Tibial nerve (tissue), 4 donors: Measurements from ENCODE around the gene FSTL4. TPM values are rescaled to one million over a fixed set of nuclear protein-coding genes. Genes with fewer than 3 reads are reported as not detected.

Experiments
- DNase-seq, 2 donors: peaks; one replicate each; pipeline ENCODE4 v3.0.0-alpha.2; 2019; ENCODE audit warnings: low spot score in 2 of 2
- H3K27ac ChIP-seq, 4 donors: fragments of 200-600 bp; sonication (generic) in 3 of 4; one replicate each; pipeline ENCODE4 v1.5.1; 2017 to 2019; ENCODE audit warnings: mild to moderate bottlenecking in 1 of 4
- H3K27me3 ChIP-seq, 2 donors: fragments of 200-600 bp; sonication (generic) in 1 of 2; one replicate each; pipeline versions ENCODE4 v1.5.1 to v1.6.0; 2017 to 2019
- H3K36me3 ChIP-seq, 3 donors: fragments of 200-600 bp; sonication (generic); one replicate each; pipeline ENCODE4 v1.5.1; 2018 to 2019
- H3K4me1 ChIP-seq, 4 donors: fragments of 200-600 bp; sonication (generic) in 3 of 4; one replicate each; pipeline ENCODE4 v1.5.1; 2017 to 2019
- H3K4me3 ChIP-seq, 4 donors: fragments of 200-600 bp; sonication (generic) in 3 of 4; one replicate each; pipeline ENCODE4 v1.5.1; 2017 to 2019; ENCODE audit warnings: mild to moderate bottlenecking in 1 of 4, moderate library complexity in 1 of 4
- H3K9me3 ChIP-seq, 4 donors: fragments of 200-600 bp; sonication (generic) in 3 of 4; one replicate each; pipeline ENCODE4 v1.5.1; 2017 to 2019
- CTCF ChIP-seq, 5 experiments: fragments of 200-600 bp in 3 of 5; fragments of 450-650 bp in 2 of 5; sonication (generic) in 3 of 5; IDR thresholded peaks; one replicate each; pipeline ENCODE4 v1.5.1; 2016 to 2019; ENCODE audit warnings: antibody characterized with exemption in 5 of 5, mild to moderate bottlenecking in 3 of 5, moderate library complexity in 2 of 5
- EP300 ChIP-seq, 2 donors: sonication (generic); formaldehyde crosslinking; IDR thresholded peaks; one replicate each; pipeline ENCODE4 v1.6.1; 2017; ENCODE audit warnings: antibody characterized with exemption in 2 of 2, mild to moderate bottlenecking in 1 of 2
- POLR2A ChIP-seq, 2 donors: fragments of 450-650 bp; IDR thresholded peaks; one replicate each; pipeline ENCODE4 v1.6.1; 2017; ENCODE audit warnings: antibody characterized with exemption in 2 of 2, mild to moderate bottlenecking in 2 of 2, moderate library complexity in 2 of 2
- WGBS, 2 donors: methylation state at CpG; one replicate each; pipeline ENCODE4 v1.1.5; 2018; 5-methylcytosine and 5-hydroxymethylcytosine counted together
- total RNA-seq, 4 donors: library from RNA; depleted of rRNA; stranded (reverse); fragments of >200 nt; gene quantifications; one replicate each; pipeline ENCODE4 v1.1.0, GENCODE V29; 2016

Gene FSTL4
- total RNA-seq, 4 donors from 2014 or later: 0.22 TPM; not detected in 3

GRCh38 chr5:133519191-133519590 is 93.2 kb downstream of the FSTL4 start:
- Histone ChIP-seq H3K27me3 (peaks cover 0 to 8% of the 10 kb centered on the region in 2 donors), H3K4me3 (no peak overlapping the region), H3K4me1 (no peaks in the 10 kb centered on the region), H3K27ac (no peak overlapping the region), H3K9me3 (no peaks in the 10 kb centered on the region), H3K36me3 (no peaks in the 10 kb centered on the region)
- TF ChIP-seq CTCF (IDR thresholded peaks at IDR 0.05) (no peak), POLR2A (IDR thresholded peaks at IDR 0.05) (no peak), EP300 (IDR thresholded peaks at IDR 0.05) (no peak)
- DNase-seq: no peak
- WGBS, 2 donors: 80 to 81% methylated on average over 8 of the region's 8 CpGs

GRCh38 chr5:133514456-133514855 is 97.9 kb downstream of the FSTL4 start:
- Histone ChIP-seq H3K9me3 (no peaks in the 10 kb centered on the region), H3K36me3 (no peaks in the 10 kb centered on the region), H3K4me1 (no peaks in the 10 kb centered on the region), H3K27ac (no peak overlapping the region), H3K27me3 (no peaks in the 10 kb centered on the region), H3K4me3 (no peak overlapping the region)
- TF ChIP-seq CTCF (IDR thresholded peaks at IDR 0.05): no peak
- no peak for TF ChIP-seq EP300 (IDR thresholded peaks at IDR 0.05)
- no peak for TF ChIP-seq POLR2A (IDR thresholded peaks at IDR 0.05)
- 27 to 32% methylated on average over 1 of the region's 1 CpG for WGBS, 2 donors
- no peak for DNase-seq

- no peak for DNase-seq
- 94 to 96% methylated on average over 6 of the region's 6 CpGs for WGBS, 2 donors
- no peak for TF ChIP-seq EP300 (IDR thresholded peaks at IDR 0.05)
- TF ChIP-seq POLR2A (IDR thresholded peaks at IDR 0.05): no peak
- no peak for TF ChIP-seq CTCF (IDR thresholded peaks at IDR 0.05)
- Histone ChIP-seq H3K36me3 (no peaks in the 10 kb centered on the region), H3K27me3 (no peaks in the 10 kb centered on the region), H3K4me1 (peaks cover 0 to 4% (median 0%) of the 10 kb centered on the region in 4 donors), H3K27ac (no peak overlapping the region), H3K9me3 (no peaks in the 10 kb centered on the region), H3K4me3 (no peak overlapping the region)
These were observed 99.4 kb downstream of the FSTL4 start for GRCh38 chr5:133512896-133513295.

GRCh38 chr5:133511653-133512235 is 100.6 kb downstream of the FSTL4 start:
- Histone ChIP-seq H3K4me3 (no peak overlapping the region), H3K27me3 (no peaks in the 10 kb centered on the region), H3K27ac (no peak overlapping the region), H3K4me1 (peaks cover 0 to 4% (median 0%) of the 10 kb centered on the region in 4 donors), H3K9me3 (no peaks in the 10 kb centered on the region), H3K36me3 (no peaks in the 10 kb centered on the region)
- no peak for DNase-seq
- 94 to 97% methylated on average over 7 of the region's 7 CpGs for WGBS, 2 donors
- no peak for TF ChIP-seq CTCF (IDR thresholded peaks at IDR 0.05)
- TF ChIP-seq EP300 (IDR thresholded peaks at IDR 0.05): no peak
- no peak for TF ChIP-seq POLR2A (IDR thresholded peaks at IDR 0.05)

- no peak for TF ChIP-seq POLR2A (IDR thresholded peaks at IDR 0.05)
- TF ChIP-seq CTCF (IDR thresholded peaks at IDR 0.05): no peak
- TF ChIP-seq EP300 (IDR thresholded peaks at IDR 0.05): no peak
- Histone ChIP-seq H3K4me1 (peaks cover 0 to 4% (median 0%) of the 10 kb centered on the region in 4 donors), H3K27ac (no peak overlapping the region), H3K27me3 (no peaks in the 10 kb centered on the region), H3K4me3 (no peak overlapping the region), H3K9me3 (no peaks in the 10 kb centered on the region), H3K36me3 (no peaks in the 10 kb centered on the region)
- 84 to 85% methylated on average over 11 of the region's 11 CpGs for WGBS, 2 donors
- no peak for DNase-seq
These were observed 101.6 kb downstream of the FSTL4 start for GRCh38 chr5:133510634-133511262.
